ENCODE measurements around the gene PDS5B. TPM values are rescaled to one million over a fixed set of nuclear protein-coding genes. Genes with fewer than 3 reads are reported as not detected.

The PDS5B gene
- total RNA-seq, 1 experiment from 2014 or later, result 26.5 TPM

GRCh38 chr13:32587811-32588170, 1.5 kb downstream of the PDS5B start:
- peaks cover 9 to 18% of the 10 kb centered on the region in 2 experiments for H3K4me1 ChIP-seq (ENCODE audit: control insufficient read depth in 1 of 2, insufficient read depth in 2 of 2, low read length in 2 of 2)
- DNase-seq (ENCODE audit: low read depth, low spot score), result no peak
- no peaks in the 10 kb centered on the region for H3K27me3 ChIP-seq (ENCODE audit: insufficient read depth, low read length)
- TSS peak; percentile 73 for BruUV-seq (replicated peaks)
- no peaks in the 10 kb centered on the region for H3K36me3 ChIP-seq (ENCODE audit: control insufficient read depth in 1 of 2, insufficient read depth in 2 of 2, low read length in 2 of 2)
- H3K9ac ChIP-seq (ENCODE audit: low read length), result peak overlapping the region; percentile 74
- ChIA-PET RAD21 (ENCODE audit: low non-redundant PET in 1 of 2, low total read pairs in 2 of 2, uncharacterized antibody in 2 of 2, unreplicated experiment in 2 of 2) (no interaction called here), CTCF (interaction anchor here (0.8 to 1.3 kb wide), 3 partner anchors 52 to 324 kb away, joined by 3 to 6 read pairs (median 3); no protein-coding TSS in a partner anchor), POLR2A (no interaction called here)
- no peak for ATAC-seq
- no peaks in the 10 kb centered on the region for H3K9me2 ChIP-seq (ENCODE audit: insufficient read depth)
- peak overlapping the region; percentile 95 for H3K4me2 ChIP-seq (ENCODE audit: low read length)
- peaks cover 57% of the 10 kb centered on the region for H3K79me2 ChIP-seq (ENCODE audit: insufficient read depth, low read length)
- peak overlapping the region; percentile 85 to 89 for H3K4me3 ChIP-seq (replicated peaks in 1 of 2; ENCODE audit: low read depth in 1 of 2, low read length in 2 of 2)
- peak overlapping the region; percentile 79 for H3K27ac ChIP-seq (ENCODE audit: low read depth, low read length)
- no peak overlapping the region for H2AFZ ChIP-seq (ENCODE audit: low read depth, low read length, poor library complexity, severe bottlenecking)
- intact Hi-C loops (cut with micrococcal nuclease), result loop anchor here (2.0 to 5.0 kb wide), 3 partner anchors 65 to 1135 kb away; no protein-coding TSS in a partner anchor
- TF ChIP-seq EGR1 (IDR thresholded peaks at IDR 0.05; ENCODE audit: low read depth), result no peak
- no peak for TF ChIP-seq ZFX (IDR thresholded peaks at IDR 0.05)
- no peak for TF ChIP-seq CTCF (IDR thresholded peaks at IDR 0.05 in 2 of 3, conservative IDR thresholded peaks at IDR 0.05 in 1 of 3; ENCODE audit: borderline replicate concordance in 1 of 3, insufficient read depth in 1 of 3, low read depth in 2 of 3, low read length in 2 of 3)
- no peak for TF ChIP-seq POLR2A (IDR thresholded peaks at IDR 0.05; ENCODE audit: borderline replicate concordance, extremely low read depth, insufficient read depth, insufficient read length)
- TF ChIP-seq JUND (IDR thresholded peaks at IDR 0.05), result no peak
- no peak for TF ChIP-seq POLR2AphosphoS5 (IDR thresholded peaks at IDR 0.05; ENCODE audit: low read depth, low read length)
- TF ChIP-seq SP1 (IDR thresholded peaks at IDR 0.05; ENCODE audit: low read depth), result no peak
- no peak for TF ChIP-seq ZBTB33 (IDR thresholded peaks at IDR 0.05; ENCODE audit: extremely low read depth, insufficient replicate concordance, low read length)
- TF ChIP-seq REST (IDR thresholded peaks at IDR 0.05; ENCODE audit: low read depth), result no peak
- no peak for TF ChIP-seq ELF1 (IDR thresholded peaks at IDR 0.05; ENCODE audit: borderline replicate concordance, low read depth)
- no peak for TF ChIP-seq ZNF274 (IDR thresholded peaks at IDR 0.05; ENCODE audit: low read depth, low read length)
- TF ChIP-seq FOSL1 (IDR thresholded peaks at IDR 0.05; ENCODE audit: low read depth), result no peak
- TF ChIP-seq EZH2 (IDR thresholded peaks at IDR 0.05), result no peak
- TF ChIP-seq SRF (IDR thresholded peaks at IDR 0.05; ENCODE audit: low read depth), result no peak
- no peak for TF ChIP-seq MAX (IDR thresholded peaks at IDR 0.05)
- TF ChIP-seq TCF7L2 (IDR thresholded peaks at IDR 0.05; ENCODE audit: borderline replicate concordance, extremely low read depth, insufficient read depth, insufficient read length), result no peak
- TF ChIP-seq EZH2phosphoT487 (IDR thresholded peaks at IDR 0.05; ENCODE audit: borderline replicate concordance), result no peak
- no peak for TF ChIP-seq ATF3 (IDR thresholded peaks at IDR 0.05)
- TF ChIP-seq YY1 (IDR thresholded peaks at IDR 0.05; ENCODE audit: extremely low read depth, insufficient replicate concordance, low read depth, low read length), result no peak
- TF ChIP-seq CEBPB (IDR thresholded peaks at IDR 0.05; ENCODE audit: low read depth), result no peak
- no peaks in the 10 kb centered on the region for H3K9me3 ChIP-seq (ENCODE audit: control insufficient read depth in 1 of 2, insufficient read depth in 1 of 2, low read depth in 1 of 2, low read length in 2 of 2)
- no peaks in the 10 kb centered on the region; the same call in none of the 2 replicates for H4K20me1 ChIP-seq (ENCODE audit: insufficient read depth)

Measured in HCT116 (cell line).